Measurements from ENCODE around the gene LILRA1. TPM values are rescaled to one million over a fixed set of nuclear protein-coding genes. Genes with fewer than 3 reads are reported as not detected.

LILRA1 gene
- total RNA-seq, 4 donors from 2014 or later, result 0.21 to 0.91 (median 0.29) TPM; not detected in 1

DNA sequence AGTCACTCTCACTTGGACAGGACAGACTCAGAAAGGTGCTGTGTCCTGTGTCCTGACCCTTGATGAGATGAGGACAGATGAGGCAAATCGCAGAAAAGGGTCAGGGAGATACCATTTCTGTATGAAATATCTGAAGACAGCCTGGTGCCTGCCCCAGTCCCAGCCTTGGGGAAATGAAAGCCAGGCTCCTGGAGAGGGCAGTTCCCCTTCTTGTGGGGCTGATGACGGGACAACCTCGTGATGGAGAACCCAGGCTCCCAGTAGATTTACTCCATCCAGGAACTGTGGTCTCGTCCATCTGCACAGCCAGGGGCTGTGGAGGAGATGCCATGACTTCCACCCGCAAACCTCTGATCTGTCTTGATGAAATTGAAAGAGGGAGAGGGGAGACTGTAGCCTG, 50.6 kb downstream of the LILRA1 start:
- Histone ChIP-seq H3K9me3 (no peaks in the 10 kb centered on the region), H3K4me3 (no peak overlapping the region), H3K36me3 (no peaks in the 10 kb centered on the region), H3K4me1 (no peaks in the 10 kb centered on the region), H3K27me3 (no peaks in the 10 kb centered on the region), H3K27ac (no peak overlapping the region)
- TF ChIP-seq, protein P1, sequence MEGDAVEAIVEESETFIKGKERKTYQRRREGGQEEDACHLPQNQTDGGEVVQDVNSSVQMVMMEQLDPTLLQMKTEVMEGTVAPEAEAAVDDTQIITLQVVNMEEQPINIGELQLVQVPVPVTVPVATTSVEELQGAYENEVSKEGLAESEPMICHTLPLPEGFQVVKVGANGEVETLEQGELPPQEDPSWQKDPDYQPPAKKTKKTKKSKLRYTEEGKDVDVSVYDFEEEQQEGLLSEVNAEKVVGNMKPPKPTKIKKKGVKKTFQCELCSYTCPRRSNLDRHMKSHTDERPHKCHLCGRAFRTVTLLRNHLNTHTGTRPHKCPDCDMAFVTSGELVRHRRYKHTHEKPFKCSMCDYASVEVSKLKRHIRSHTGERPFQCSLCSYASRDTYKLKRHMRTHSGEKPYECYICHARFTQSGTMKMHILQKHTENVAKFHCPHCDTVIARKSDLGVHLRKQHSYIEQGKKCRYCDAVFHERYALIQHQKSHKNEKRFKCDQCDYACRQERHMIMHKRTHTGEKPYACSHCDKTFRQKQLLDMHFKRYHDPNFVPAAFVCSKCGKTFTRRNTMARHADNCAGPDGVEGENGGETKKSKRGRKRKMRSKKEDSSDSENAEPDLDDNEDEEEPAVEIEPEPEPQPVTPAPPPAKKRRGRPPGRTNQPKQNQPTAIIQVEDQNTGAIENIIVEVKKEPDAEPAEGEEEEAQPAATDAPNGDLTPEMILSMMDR (IDR thresholded peaks at IDR 0.05), result no peak
- no peak for TF ChIP-seq POLR2A (IDR thresholded peaks at IDR 0.05)
- intact Hi-C loops (cut with DNase I; ENCODE audit: low total_unique reads), result no loop called here
- no peak for DNase-seq

DNA sequence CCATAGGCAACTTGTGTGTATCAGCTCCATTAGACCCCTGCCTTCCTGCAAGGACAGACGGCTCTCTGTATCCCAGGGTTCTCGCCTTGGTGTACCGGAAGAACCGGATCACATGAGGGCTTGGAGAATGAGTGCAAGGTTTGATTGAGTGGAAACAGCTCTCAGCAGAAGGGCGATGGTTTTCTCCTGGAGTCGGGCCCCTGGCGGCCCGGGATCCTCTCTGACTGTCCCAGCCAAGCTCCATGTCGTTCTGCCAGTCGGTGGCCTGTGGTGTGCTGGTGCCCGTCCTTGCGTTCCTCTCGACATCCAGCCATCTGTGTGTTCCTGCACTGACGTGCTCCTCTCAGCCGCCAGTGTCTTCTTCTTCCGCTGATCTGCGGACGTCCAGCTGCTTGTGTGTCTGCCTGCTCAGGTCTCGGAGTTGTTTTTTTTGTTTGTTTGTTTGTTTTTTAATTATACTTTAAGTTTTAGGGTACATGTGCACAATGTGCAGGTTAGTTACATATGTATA, 53.0 kb downstream of the LILRA1 start:
- Histone ChIP-seq H3K4me1 (no peaks in the 10 kb centered on the region), H3K4me3 (no peak overlapping the region), H3K36me3 (no peaks in the 10 kb centered on the region), H3K27me3 (no peaks in the 10 kb centered on the region), H3K27ac (no peak overlapping the region), H3K9me3 (no peaks in the 10 kb centered on the region)
- intact Hi-C loops (cut with DNase I; ENCODE audit: low total_unique reads), result no loop called here
- TF ChIP-seq, protein P1 (IDR thresholded peaks at IDR 0.05), result no peak
- DNase-seq, result no peak

DNA sequence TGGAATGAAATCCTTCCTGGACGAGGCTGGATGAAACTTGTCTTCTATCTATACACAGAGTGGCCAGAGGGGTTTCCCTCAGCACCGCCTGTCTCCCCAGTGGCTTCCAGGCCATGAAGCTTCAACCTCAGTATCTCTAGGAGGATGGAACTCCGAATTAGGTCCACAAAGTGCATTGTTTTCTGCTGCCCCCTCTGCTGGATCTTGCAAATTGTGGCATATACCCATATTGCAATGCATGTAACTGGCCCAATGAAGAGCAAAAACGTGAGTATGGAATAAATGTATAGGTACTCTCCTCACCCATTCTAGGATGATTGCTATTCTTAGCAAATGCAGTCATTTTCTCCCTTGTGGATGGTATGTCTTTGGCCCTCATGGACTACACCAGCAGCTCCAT, 54.7 kb downstream of the LILRA1 start:
- no peak for DNase-seq
- no peaks in the 10 kb centered on the region for H3K36me3 ChIP-seq
- TF ChIP-seq POLR2A (IDR thresholded peaks at IDR 0.05), result no peak
- TF ChIP-seq, protein P1 (IDR thresholded peaks at IDR 0.05), result no peak
- H3K9me3 ChIP-seq, result no peaks in the 10 kb centered on the region
- no peaks in the 10 kb centered on the region for H3K4me1 ChIP-seq
- intact Hi-C loops (cut with DNase I; ENCODE audit: low total_unique reads), result no loop called here
- no peaks in the 10 kb centered on the region for H3K27me3 ChIP-seq
- H3K27ac ChIP-seq, result no peak overlapping the region
- H3K4me3 ChIP-seq, result no peak overlapping the region

DNA sequence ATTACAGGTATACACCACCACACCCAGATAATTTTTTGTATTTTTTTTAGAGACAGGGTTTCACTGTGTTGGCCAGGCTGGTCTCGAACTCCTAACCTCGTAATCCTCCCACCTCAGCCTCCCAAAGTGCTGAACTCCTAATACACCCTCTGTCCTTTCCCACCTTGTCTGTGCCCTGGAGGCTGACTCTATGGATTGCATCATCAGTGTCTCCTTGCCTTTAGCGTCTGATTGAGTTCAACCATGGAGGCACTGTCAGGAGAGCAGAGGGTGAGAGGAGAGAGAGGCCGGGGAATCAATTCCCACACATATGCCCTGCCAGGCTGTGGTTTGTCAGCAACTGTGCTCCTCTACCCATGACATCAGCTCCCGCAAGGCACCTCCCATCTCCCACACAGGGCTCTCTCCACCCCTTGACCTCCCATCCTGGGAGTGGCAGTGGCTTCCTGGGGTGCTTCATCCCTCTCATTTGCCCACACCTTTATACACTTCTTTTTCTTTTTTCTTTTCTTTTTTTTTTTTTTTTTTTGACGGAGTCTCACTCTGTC, 56.8 kb downstream of the LILRA1 start:
- Histone ChIP-seq H3K4me1 (no peaks in the 10 kb centered on the region), H3K27ac (no peak overlapping the region), H3K27me3 (no peaks in the 10 kb centered on the region), H3K4me3 (no peak overlapping the region), H3K9me3 (no peaks in the 10 kb centered on the region), H3K36me3 (no peaks in the 10 kb centered on the region)
- no peak for DNase-seq
- TF ChIP-seq, protein P1 (IDR thresholded peaks at IDR 0.05), result no peak
- TF ChIP-seq POLR2A (IDR thresholded peaks at IDR 0.05), result no peak
- intact Hi-C loops (cut with DNase I; ENCODE audit: low total_unique reads), result no loop called here

Small RNA genes lying within 50 kb of the gene (microRNA-seq; reads per million reads assigned to microRNA genes)
- gene MIR8061 (ENCODE audit: borderline microRNAs expressed, borderline replicate concordance), result not detected

Small RNA genes lying within 50 kb of the gene (small RNA-seq; reads per million reads assigned to genes)
- not detected for gene AC245036.2
- not detected for gene AC245036.3
- gene MIR8061, result not detected

Other genes starting within 250 kb of the LILRA1 start
- gene LAIR1, start 228.7 kb upstream of the LILRA1 start, total RNA-seq, result 10 to 100 TPM in 2 of 4 donors, 1 to 10 TPM in 2; 1.0 to 64.7 (median 9.5) TPM
- gene TTYH1, start 178.2 kb upstream of the LILRA1 start, total RNA-seq, result 10 to 100 TPM in 1 of 4 donors, 1 to 10 TPM in 1, not detected in 2; 1.9 to 10.2 TPM
- 100 to 1,000 TPM in 2 of 4 donors, 10 to 100 TPM in 2; 58.1 to 275 (median 91.4) TPM for gene LENG8, start 144.4 kb upstream of the LILRA1 start, total RNA-seq
- 1 to 10 TPM in 3 of 4 donors, not detected in 1; 3.7 to 7.1 (median 3.8) TPM for gene LENG9, start 129.9 kb upstream of the LILRA1 start, total RNA-seq
- 10 to 100 TPM in 2 of 4 donors, 1 to 10 TPM in 2; 1.8 to 39.8 (median 16.1) TPM for gene CDC42EP5, start 120.3 kb upstream of the LILRA1 start, total RNA-seq
- not detected for gene LAIR2, start 90.8 kb upstream of the LILRA1 start, total RNA-seq
- gene LILRA2, start 19.8 kb upstream of the LILRA1 start, total RNA-seq, result 1 to 10 TPM in 2 of 4 donors, under 1 TPM in 1, not detected in 1; 0.48 to 2.6 (median 1.6) TPM
- gene LILRB1, start 36.9 kb downstream of the LILRA1 start, total RNA-seq, result 1 to 10 TPM in 2 of 4 donors, not detected in 2; 1.2 to 3.9 TPM
- gene LILRB4, start 69.4 kb downstream of the LILRA1 start, total RNA-seq, result 1 to 10 TPM in 1 of 4 donors, under 1 TPM in 1, not detected in 2; 0.48 to 1.5 TPM
- gene KIR3DL3, start 130.8 kb downstream of the LILRA1 start, total RNA-seq, result not detected
- gene KIR2DL3, start 144.9 kb downstream of the LILRA1 start, total RNA-seq, result not detected
- not detected for gene KIR2DL1, start 176.2 kb downstream of the LILRA1 start, total RNA-seq
- not detected for gene KIR2DL4, start 210.0 kb downstream of the LILRA1 start, total RNA-seq
- gene KIR3DL1, start 222.8 kb downstream of the LILRA1 start, total RNA-seq, result under 1 TPM in 1 of 4 donors, not detected in 3; 0.14 TPM
- not detected for gene KIR2DS4, start 239.0 kb downstream of the LILRA1 start, total RNA-seq